Loucy (cell line): ENCODE measurements around the gene XPO1.

ENCODE experiments used
- H2AFZ ChIP-seq: fragments of 200-600 bp; sonication (generic); 2 replicates; pipeline ENCODE4 v1.6.0; 2016; ENCODE audit warnings: antibody characterized with exemption, mild to moderate bottlenecking, low read length, moderate library complexity
- H3F3A ChIP-seq: fragments of 200-600 bp; 2 replicates; pipeline ENCODE4 v1.6.0; 2016; ENCODE audit warnings: antibody characterized with exemption, low read depth, mild to moderate bottlenecking
- H3K27me3 ChIP-seq: fragments of 200-600 bp; sonication (generic); 2 replicates; pipeline ENCODE4 v1.6.1; 2014; ENCODE audit warnings: low read length, mild to moderate bottlenecking; ENCODE audit not compliant: insufficient read depth, poor library complexity, severe bottlenecking
- H3K36me3 ChIP-seq: fragments of 200-600 bp; sonication (generic); 2 replicates; pipeline ENCODE4 v1.6.1; 2016; ENCODE audit warnings: low read length; ENCODE audit not compliant: insufficient read depth
- H3K4me1 ChIP-seq: fragments of 200-600 bp; sonication (generic); 2 replicates; pipeline ENCODE4 v1.5.1; 2014; ENCODE audit warnings: low read length, mild to moderate bottlenecking; ENCODE audit not compliant: insufficient read depth, poor library complexity, severe bottlenecking
- H3K4me2 ChIP-seq: fragments of 200-600 bp; sonication (generic); 2 replicates; pipeline ENCODE4 v1.6.0; 2014; ENCODE audit warnings: antibody characterized with exemption, low read length, low read depth, mild to moderate bottlenecking; ENCODE audit not compliant: poor library complexity, severe bottlenecking
- H3K4me3 ChIP-seq: fragments of 200-600 bp; sonication (generic); 2 replicates; pipeline ENCODE4 v1.5.1; 2014; ENCODE audit warnings: low read length, mild to moderate bottlenecking, mixed read lengths; ENCODE audit not compliant: poor library complexity, severe bottlenecking
- H3K79me2 ChIP-seq: fragments of 200-600 bp; sonication (generic); 2 replicates; pipeline ENCODE4 v1.6.1; 2014; ENCODE audit warnings: low read length; ENCODE audit not compliant: insufficient read depth
- H3K9ac ChIP-seq: fragments of 200-600 bp; sonication (generic); 2 replicates; pipeline ENCODE4 v1.6.0; 2014; ENCODE audit warnings: mild to moderate bottlenecking, low read depth, low read length, moderate library complexity; ENCODE audit not compliant: poor library complexity, severe bottlenecking
- H3K9me2 ChIP-seq: fragments of 200-600 bp; sonication (generic); replicated peaks from 2 replicates; pipeline ENCODE4 v1.6.1; 2016; ENCODE audit warnings: low read depth, low read length, mixed read lengths
- H3K9me3 ChIP-seq: fragments of 200-600 bp; sonication (generic); 2 replicates; pipeline ENCODE4 v1.6.1; 2014; ENCODE audit warnings: mild to moderate bottlenecking, antibody characterized with exemption, low read length, low read depth; ENCODE audit not compliant: insufficient read depth
- H4K20me1 ChIP-seq: fragments of 200-600 bp; sonication (generic); 2 replicates; pipeline ENCODE4 v1.6.0; 2014; ENCODE audit warnings: antibody characterized with exemption, low read length, mild to moderate bottlenecking; ENCODE audit not compliant: insufficient read depth, poor library complexity, severe bottlenecking
- EZH2phosphoT487 ChIP-seq: fragments of 200-600 bp; IDR thresholded peaks from 2 replicates; pipeline ENCODE4 v1.6.1; 2018; ENCODE audit warnings: antibody characterized with exemption, mild to moderate bottlenecking, moderate library complexity, borderline replicate concordance
- TF ChIP-seq, protein P1 (sequence below): fragments of 200-600 bp; sonication (generic); conservative IDR thresholded peaks from 2 replicates; pipeline ENCODE4 v1.5.1; 2014; ENCODE audit warnings: mild to moderate bottlenecking, antibody characterized with exemption, low read length

Gene XPO1

DNA sequence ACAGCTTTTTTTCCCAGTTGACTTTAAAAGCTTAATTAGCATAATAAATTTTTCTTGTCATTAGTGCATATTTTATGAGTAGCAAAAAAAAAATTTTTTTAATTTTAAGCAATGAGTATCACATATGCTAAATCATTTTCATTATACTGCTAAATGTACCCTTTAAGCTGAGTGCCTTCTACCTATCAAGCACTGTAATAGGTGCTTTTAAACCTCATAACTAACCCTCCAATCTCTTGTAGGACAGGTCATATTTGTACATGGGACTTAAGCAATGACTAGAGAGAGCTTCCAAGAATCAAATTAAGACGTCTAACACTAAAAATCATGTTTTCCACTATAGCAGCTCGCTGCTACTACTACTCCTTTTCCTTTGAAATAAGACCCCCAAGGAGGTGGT is 7.4 kb downstream of the XPO1 start:
- no peak for TF ChIP-seq EZH2phosphoT487
- TF ChIP-seq, protein P1, sequence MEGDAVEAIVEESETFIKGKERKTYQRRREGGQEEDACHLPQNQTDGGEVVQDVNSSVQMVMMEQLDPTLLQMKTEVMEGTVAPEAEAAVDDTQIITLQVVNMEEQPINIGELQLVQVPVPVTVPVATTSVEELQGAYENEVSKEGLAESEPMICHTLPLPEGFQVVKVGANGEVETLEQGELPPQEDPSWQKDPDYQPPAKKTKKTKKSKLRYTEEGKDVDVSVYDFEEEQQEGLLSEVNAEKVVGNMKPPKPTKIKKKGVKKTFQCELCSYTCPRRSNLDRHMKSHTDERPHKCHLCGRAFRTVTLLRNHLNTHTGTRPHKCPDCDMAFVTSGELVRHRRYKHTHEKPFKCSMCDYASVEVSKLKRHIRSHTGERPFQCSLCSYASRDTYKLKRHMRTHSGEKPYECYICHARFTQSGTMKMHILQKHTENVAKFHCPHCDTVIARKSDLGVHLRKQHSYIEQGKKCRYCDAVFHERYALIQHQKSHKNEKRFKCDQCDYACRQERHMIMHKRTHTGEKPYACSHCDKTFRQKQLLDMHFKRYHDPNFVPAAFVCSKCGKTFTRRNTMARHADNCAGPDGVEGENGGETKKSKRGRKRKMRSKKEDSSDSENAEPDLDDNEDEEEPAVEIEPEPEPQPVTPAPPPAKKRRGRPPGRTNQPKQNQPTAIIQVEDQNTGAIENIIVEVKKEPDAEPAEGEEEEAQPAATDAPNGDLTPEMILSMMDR: no peak
- peaks cover 61% of the 10 kb centered on the region for H3K4me1 ChIP-seq

DNA sequence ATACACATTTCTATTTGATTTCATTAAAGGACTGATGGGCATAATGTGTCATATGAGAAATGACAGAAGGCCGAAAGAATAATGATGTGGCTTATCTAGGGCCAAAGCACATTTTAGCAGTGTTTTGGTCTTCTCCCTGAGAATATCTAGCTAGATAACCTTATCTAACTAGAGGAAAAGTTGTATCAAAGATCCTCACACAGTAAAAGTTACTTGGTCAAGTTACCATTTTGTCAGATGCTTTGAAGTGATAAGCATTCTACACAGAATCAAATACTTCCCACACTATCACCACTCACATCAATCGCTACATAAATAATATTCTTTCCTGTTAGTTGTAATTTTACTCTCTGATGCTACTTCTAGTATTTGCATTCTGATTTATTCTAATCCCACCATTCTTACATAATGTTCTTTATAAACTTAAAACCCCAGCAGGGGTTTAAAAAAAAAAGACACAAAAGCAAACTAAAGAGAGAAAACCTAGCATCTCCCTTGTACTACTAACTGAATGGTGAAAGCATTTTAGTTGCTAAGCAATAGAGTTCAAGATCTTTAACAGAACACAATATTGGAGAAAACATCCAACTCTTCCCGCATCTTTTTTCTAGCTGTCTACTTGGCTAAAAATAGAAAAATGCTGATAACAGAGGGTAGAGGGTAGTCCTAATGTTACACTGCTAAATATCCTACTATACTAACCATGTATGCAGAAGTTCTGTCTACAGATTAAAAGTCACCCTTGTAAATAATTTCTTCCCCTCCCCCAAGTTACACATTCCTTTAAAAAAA is 8.0 kb downstream of the XPO1 start:
- Histone ChIP-seq H3K9me2 (no peaks in the 10 kb centered on the region), H3K4me2 (peak overlapping the region; percentile 81), H3K4me1 (peaks cover 61% of the 10 kb centered on the region), H2AFZ (no peak overlapping the region), H3K9ac (peak overlapping the region; percentile 6), H3K9me3 (no peaks in the 10 kb centered on the region), H3K36me3 (peaks cover 38% of the 10 kb centered on the region), H3K4me3 (peak overlapping the region; percentile 94), H4K20me1 (peaks cover 98% of the 10 kb centered on the region), H3K27me3 (no peaks in the 10 kb centered on the region), H3F3A (no peaks in the 10 kb centered on the region; the same call in 1 of the 2 replicates), H3K79me2 (peaks cover 100% of the 10 kb centered on the region)
- TF ChIP-seq EZH2phosphoT487: no peak
- TF ChIP-seq, protein P1: no peak

More for the DNA sequence above, 7.4 kb downstream of the XPO1 start:
- Histone ChIP-seq H3K27me3 (no peaks in the 10 kb centered on the region), H3K9me2 (no peaks in the 10 kb centered on the region), H3K9me3 (no peaks in the 10 kb centered on the region), H3K9ac (peak overlapping the region; percentile 6), H3K36me3 (peaks cover 32% of the 10 kb centered on the region), H3F3A (no peaks in the 10 kb centered on the region; the same call in 1 of the 2 replicates), H3K4me2 (peak overlapping the region; percentile 81), H2AFZ (no peak overlapping the region), H3K79me2 (peaks cover 100% of the 10 kb centered on the region), H3K4me3 (peak overlapping the region; percentile 94), H4K20me1 (peaks cover 98% of the 10 kb centered on the region)

DNA sequence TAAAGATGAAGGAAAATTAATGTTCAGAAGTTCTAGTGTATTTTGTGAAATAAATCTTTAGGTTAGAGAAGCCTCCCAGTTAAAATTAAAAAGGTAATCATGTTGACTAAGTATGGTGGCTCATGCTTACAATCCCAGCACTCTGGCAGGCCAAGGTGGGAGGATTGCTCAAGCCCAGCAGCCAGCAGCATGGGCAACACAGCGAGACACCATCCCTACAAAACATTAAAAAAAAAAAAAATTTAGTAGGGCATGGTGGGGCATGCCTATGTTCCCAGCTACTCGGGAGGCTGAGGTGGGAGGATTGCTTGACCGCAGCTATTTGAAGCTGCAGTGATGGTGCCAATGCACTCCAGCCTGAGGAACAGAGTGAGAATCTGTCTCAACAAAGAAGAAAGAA is 17.9 kb downstream of the XPO1 start:
- Histone ChIP-seq H3K4me2 (no peak overlapping the region), H4K20me1 (peaks cover 95% of the 10 kb centered on the region), H3K79me2 (peaks cover 100% of the 10 kb centered on the region), H3K4me3 (no peak overlapping the region), H3K9me2 (no peaks in the 10 kb centered on the region), H3K9me3 (no peaks in the 10 kb centered on the region), H3K27me3 (no peaks in the 10 kb centered on the region), H2AFZ (no peak overlapping the region), H3K9ac (no peak overlapping the region), H3K36me3 (peaks cover 98% of the 10 kb centered on the region), H3K4me1 (peaks cover 12% of the 10 kb centered on the region), H3F3A (no peaks in the 10 kb centered on the region)
- TF ChIP-seq, protein P1: no peak
- TF ChIP-seq EZH2phosphoT487: no peak
